ENCODE data around the gene NRGN.

The NRGN gene

GRCh38 chr11:124748481-124749343 lies 9.0 kb downstream of the NRGN start:
- TF ChIP-seq TAF1 (IDR thresholded peaks at IDR 0.05; ENCODE audit: borderline replicate concordance, insufficient read depth, low read length) (no peak), SIN3A (IDR thresholded peaks at IDR 0.05; ENCODE audit: borderline replicate concordance, insufficient read depth, low read length) (no peak), FOXP2 (optimal IDR thresholded peaks at IDR 0.05; ENCODE audit: borderline replicate concordance, extremely low read depth, extremely low read length, insufficient read depth) (no peak), POLR2AphosphoS5 (IDR thresholded peaks at IDR 0.05; ENCODE audit: low read depth, low read length) (no peak)
- TF ChIP-seq, protein P1, sequence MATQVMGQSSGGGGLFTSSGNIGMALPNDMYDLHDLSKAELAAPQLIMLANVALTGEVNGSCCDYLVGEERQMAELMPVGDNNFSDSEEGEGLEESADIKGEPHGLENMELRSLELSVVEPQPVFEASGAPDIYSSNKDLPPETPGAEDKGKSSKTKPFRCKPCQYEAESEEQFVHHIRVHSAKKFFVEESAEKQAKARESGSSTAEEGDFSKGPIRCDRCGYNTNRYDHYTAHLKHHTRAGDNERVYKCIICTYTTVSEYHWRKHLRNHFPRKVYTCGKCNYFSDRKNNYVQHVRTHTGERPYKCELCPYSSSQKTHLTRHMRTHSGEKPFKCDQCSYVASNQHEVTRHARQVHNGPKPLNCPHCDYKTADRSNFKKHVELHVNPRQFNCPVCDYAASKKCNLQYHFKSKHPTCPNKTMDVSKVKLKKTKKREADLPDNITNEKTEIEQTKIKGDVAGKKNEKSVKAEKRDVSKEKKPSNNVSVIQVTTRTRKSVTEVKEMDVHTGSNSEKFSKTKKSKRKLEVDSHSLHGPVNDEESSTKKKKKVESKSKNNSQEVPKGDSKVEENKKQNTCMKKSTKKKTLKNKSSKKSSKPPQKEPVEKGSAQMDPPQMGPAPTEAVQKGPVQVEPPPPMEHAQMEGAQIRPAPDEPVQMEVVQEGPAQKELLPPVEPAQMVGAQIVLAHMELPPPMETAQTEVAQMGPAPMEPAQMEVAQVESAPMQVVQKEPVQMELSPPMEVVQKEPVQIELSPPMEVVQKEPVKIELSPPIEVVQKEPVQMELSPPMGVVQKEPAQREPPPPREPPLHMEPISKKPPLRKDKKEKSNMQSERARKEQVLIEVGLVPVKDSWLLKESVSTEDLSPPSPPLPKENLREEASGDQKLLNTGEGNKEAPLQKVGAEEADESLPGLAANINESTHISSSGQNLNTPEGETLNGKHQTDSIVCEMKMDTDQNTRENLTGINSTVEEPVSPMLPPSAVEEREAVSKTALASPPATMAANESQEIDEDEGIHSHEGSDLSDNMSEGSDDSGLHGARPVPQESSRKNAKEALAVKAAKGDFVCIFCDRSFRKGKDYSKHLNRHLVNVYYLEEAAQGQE (IDR thresholded peaks at IDR 0.05; ENCODE audit: insufficient read depth in 1 of 2, low read depth in 2 of 2, low read length in 2 of 2): no peak

GRCh38 chr11:124749912-124750311 lies 10.2 kb downstream of the NRGN start:
- no peak for TF ChIP-seq TAF1 (IDR thresholded peaks at IDR 0.05; ENCODE audit: borderline replicate concordance, insufficient read depth, low read length)
- TF ChIP-seq, protein P1 (IDR thresholded peaks at IDR 0.05; ENCODE audit: insufficient read depth in 1 of 2, low read depth in 2 of 2, low read length in 2 of 2): no peak
- no peak for TF ChIP-seq SIN3A (IDR thresholded peaks at IDR 0.05; ENCODE audit: borderline replicate concordance, insufficient read depth, low read length)
- TF ChIP-seq POLR2AphosphoS5 (IDR thresholded peaks at IDR 0.05; ENCODE audit: low read depth, low read length): no peak
- no peak for TF ChIP-seq FOXP2 (optimal IDR thresholded peaks at IDR 0.05; ENCODE audit: borderline replicate concordance, extremely low read depth, extremely low read length, insufficient read depth)

- TF ChIP-seq, protein P1 (IDR thresholded peaks at IDR 0.05; ENCODE audit: insufficient read depth in 1 of 2, low read depth in 2 of 2, low read length in 2 of 2): no peak
- TF ChIP-seq TAF1 (IDR thresholded peaks at IDR 0.05; ENCODE audit: borderline replicate concordance, insufficient read depth, low read length) (no peak), POLR2AphosphoS5 (IDR thresholded peaks at IDR 0.05; ENCODE audit: low read depth, low read length) (no peak), FOXP2 (optimal IDR thresholded peaks at IDR 0.05; ENCODE audit: borderline replicate concordance, extremely low read depth, extremely low read length, insufficient read depth) (no peak), SIN3A (IDR thresholded peaks at IDR 0.05; ENCODE audit: borderline replicate concordance, insufficient read depth, low read length) (no peak)
Observed at GRCh38 chr11:124751391-124751740, 11.6 kb downstream of the NRGN start.

GRCh38 chr11:124751741-124752470 lies 12.2 kb downstream of the NRGN start, which contains the start of gene VSIG2:
Gene VSIG2, minus strand, starts transcription at chr11:124752255. Its CDS starts 118 bp downstream, at chr11:124752137.
- TF ChIP-seq SIN3A (IDR thresholded peaks at IDR 0.05; ENCODE audit: borderline replicate concordance, insufficient read depth, low read length): no peak
- TF ChIP-seq, protein P1 (IDR thresholded peaks at IDR 0.05; ENCODE audit: insufficient read depth in 1 of 2, low read depth in 2 of 2, low read length in 2 of 2): no peak
- no peak for TF ChIP-seq TAF1 (IDR thresholded peaks at IDR 0.05; ENCODE audit: borderline replicate concordance, insufficient read depth, low read length)
- no peak for TF ChIP-seq POLR2AphosphoS5 (IDR thresholded peaks at IDR 0.05; ENCODE audit: low read depth, low read length)
- TF ChIP-seq FOXP2 (optimal IDR thresholded peaks at IDR 0.05; ENCODE audit: borderline replicate concordance, extremely low read depth, extremely low read length, insufficient read depth): no peak
